Common myeloid progenitor, CD34-positive (primary cell): ENCODE data around the gene FGF21.
A peak's percentile ranks its signal among the peaks of the same experiment; 100 is the strongest.

Source experiments
- CTCF ChIA-PET: fragments of 350-600 bp; sonication (Branson Sonifier 250); formaldehyde crosslinking; loops from one replicate; lab custom pipeline; 2021; ENCODE audit warnings: antibody characterized with exemption; lab: Charles Lee
- POLR2A ChIA-PET: fragments of 350-600 bp; sonication (Branson Sonifier 250); formaldehyde crosslinking; loops from one replicate; lab custom pipeline; 2021; ENCODE audit warnings: antibody characterized with exemption; lab: Charles Lee
- DNase-seq, 3 donors: peaks; one replicate each; pipeline versions ENCODE4 v3.0.0 to v3.0.0-alpha.2; 2013
- H3K27ac ChIP-seq, 2 experiments: 1 replicate in 1 of 2; 2 replicates in 1 of 2; pipeline ENCODE4 v1.7.0; 2013; ENCODE audit warnings: inconsistent platforms in 2 of 2, low read length in 2 of 2, mild to moderate bottlenecking in 2 of 2, low read depth in 1 of 2, moderate library complexity in 1 of 2; ENCODE audit not compliant: severe bottlenecking in 2 of 2, insufficient read depth in 1 of 2, poor library complexity in 1 of 2
- H3K27me3 ChIP-seq, 5 experiments: replicated peaks in 2 of 5; 1 replicate in 3 of 5; 2 replicates in 2 of 5; pipeline versions ENCODE4 v1.6.1 to v1.7.0; 2013; ENCODE audit warnings: low read length in 4 of 5, mild to moderate bottlenecking in 2 of 5, moderate library complexity in 2 of 5, inconsistent platforms in 1 of 5; ENCODE audit not compliant: insufficient read depth in 5 of 5, control insufficient read depth in 4 of 5
- H3K36me3 ChIP-seq, 4 experiments: 1 replicate in 2 of 4; 2 replicates in 2 of 4; pipeline versions ENCODE4 v1.6.1 to v1.7.0; 2013; ENCODE audit warnings: low read length in 3 of 4, control low read depth in 1 of 4, mild to moderate bottlenecking in 1 of 4; ENCODE audit not compliant: control insufficient read depth in 4 of 4, insufficient read depth in 4 of 4
- H3K4me1 ChIP-seq, 4 experiments: 1 replicate in 3 of 4; 2 replicates in 1 of 4; pipeline versions ENCODE4 v1.6.1 to v1.7.1; 2013; ENCODE audit warnings: low read length in 3 of 4, mild to moderate bottlenecking in 3 of 4, control low read depth in 1 of 4, inconsistent platforms in 1 of 4, moderate library complexity in 1 of 4; ENCODE audit not compliant: control insufficient read depth in 4 of 4, insufficient read depth in 4 of 4; ENCODE audit errors: control extremely low read depth in 1 of 4
- H3K4me3 ChIP-seq, 7 experiments: 1 replicate in 4 of 7; 2 replicates in 3 of 7; pipeline versions ENCODE4 v1.5.1 to v1.7.0; 2013; ENCODE audit warnings: mild to moderate bottlenecking in 7 of 7, low read length in 6 of 7, moderate library complexity in 6 of 7, inconsistent platforms in 2 of 7, low read depth in 2 of 7, control low read depth in 1 of 7; ENCODE audit not compliant: insufficient read depth in 4 of 7, control insufficient read depth in 1 of 7; ENCODE audit errors: extremely low read depth in 1 of 7
- H3K9me3 ChIP-seq, 5 experiments: 1 replicate in 4 of 5; 2 replicates in 1 of 5; pipeline versions ENCODE4 v1.6.1 to v1.7.1; 2013; ENCODE audit warnings: low read length in 4 of 5, mild to moderate bottlenecking in 2 of 5, inconsistent platforms in 1 of 5, low read depth in 1 of 5, moderate library complexity in 1 of 5; ENCODE audit not compliant: control insufficient read depth in 4 of 5, insufficient read depth in 2 of 5; ENCODE audit errors: control extremely low read depth in 1 of 5
- WGBS: methylation state at CpG from one replicate; pipeline ENCODE4 v1.1.5; 2013; ENCODE audit not compliant: insufficient coverage; 5-methylcytosine and 5-hydroxymethylcytosine counted together

Gene FGF21

GRCh38 chr19:48740164-48740972, 15.0 kb upstream of the FGF21 start, which contains the start of gene RASIP1:
RASIP1 (minus strand) TSS chr19:48740610; CDS start chr19:48740282, 328 bp downstream.
- peak within 1 kb of the TSS in 4 of 7 experiments; percentile 56 to 72 (median 65) for H3K4me3 ChIP-seq
- POLR2A ChIA-PET, result interaction anchor here (0.7 to 1.8 kb wide), 2 partner anchors 16 to 20 kb away, joined by 3 to 6 read pairs; no protein-coding TSS in a partner anchor
- peaks cover 0 to 20% (median 14%) of the 10 kb centered on the region in 5 experiments for H3K27me3 ChIP-seq
- H3K9me3 ChIP-seq, result no peaks in the 10 kb centered on the region
- DNase-seq, result no peak
- 18% methylated on average over 25 of the region's 27 CpGs for WGBS
- no peaks in the 10 kb centered on the region for H3K36me3 ChIP-seq
- H3K4me1 ChIP-seq, result peaks cover 0 to 34% (median 31%) of the 10 kb centered on the region in 4 experiments
- CTCF ChIA-PET, result interaction anchor here (1.4 to 3.5 kb wide), 5 partner anchors 15 to 66 kb away, joined by 4 to 16 read pairs (median 4); no protein-coding TSS in a partner anchor
- H3K27ac ChIP-seq, result no peak within 1 kb of the TSS

- H3K27ac ChIP-seq, result peak overlapping the region in 1 of 2 experiments; percentile 63
- CTCF ChIA-PET, result no interaction called here
- no peaks in the 10 kb centered on the region for H3K36me3 ChIP-seq
- no peak for DNase-seq
- no peaks in the 10 kb centered on the region for H3K9me3 ChIP-seq
- peaks cover 0 to 40% (median 33%) of the 10 kb centered on the region in 4 experiments for H3K4me1 ChIP-seq
- WGBS, result 48% methylated on average over 29 of the region's 35 CpGs
- POLR2A ChIA-PET, result interaction anchor here (0.7 kb wide), 1 partner anchor 21 kb away, joined by 3 read pairs; no protein-coding TSS in a partner anchor
- peaks cover 0 to 20% (median 19%) of the 10 kb centered on the region in 5 experiments for H3K27me3 ChIP-seq
- H3K4me3 ChIP-seq, result peak overlapping the region in 2 of 7 experiments; percentile 5 to 19
Observed at GRCh38 chr19:48741129-48741999, 14.0 kb upstream of the FGF21 start.

- DNase-seq, result no peak
- Histone ChIP-seq H3K27ac (peak overlapping the region in 1 of 2 experiments; percentile 63), H3K4me3 (no peak overlapping the region), H3K9me3 (no peaks in the 10 kb centered on the region), H3K4me1 (peaks cover 0 to 47% (median 35%) of the 10 kb centered on the region in 4 experiments), H3K27me3 (peaks cover 0 to 20% (median 19%) of the 10 kb centered on the region in 5 experiments), H3K36me3 (no peaks in the 10 kb centered on the region)
- ChIA-PET POLR2A (no interaction called here), CTCF (no interaction called here)
- WGBS, result 99% methylated on average over 9 of the region's 11 CpGs
Observed at GRCh38 chr19:48742096-48742495, 13.2 kb upstream of the FGF21 start.

- CTCF ChIA-PET, result interaction anchor here (1.4 kb wide), 1 partner anchor 97 kb away, joined by 3 read pairs; no protein-coding TSS in a partner anchor
- POLR2A ChIA-PET, result interaction anchor here (0.6 kb wide), 1 partner anchor 40 kb away, joined by 3 read pairs; no protein-coding TSS in a partner anchor
Observed at GRCh38 chr19:48745208-48745995, 9.9 kb upstream of the FGF21 start.

GRCh38 chr19:48746110-48746509, 9.2 kb upstream of the FGF21 start:
- POLR2A ChIA-PET, result no interaction called here
- H3K4me3 ChIP-seq, result peak overlapping the region in 2 of 7 experiments; percentile 77 to 82
- peaks cover 0 to 11% (median 0%) of the 10 kb centered on the region in 5 experiments for H3K27me3 ChIP-seq
- H3K36me3 ChIP-seq, result peaks cover 0 to 6% (median 2%) of the 10 kb centered on the region in 4 experiments
- H3K27ac ChIP-seq, result no peak overlapping the region
- peaks cover 0 to 22% (median 14%) of the 10 kb centered on the region in 4 experiments for H3K4me1 ChIP-seq
- 91% methylated on average over 5 of the region's 8 CpGs for WGBS
- H3K9me3 ChIP-seq, result no peaks in the 10 kb centered on the region
- CTCF ChIA-PET, result interaction anchor here (1.4 kb wide), 1 partner anchor 14 kb away, joined by 3 read pairs; no protein-coding TSS in a partner anchor
- no peak for DNase-seq

More at GRCh38 chr19:48745208-48745995, 9.9 kb upstream of the FGF21 start:
- WGBS, result 38% methylated on average over 32 of the region's 33 CpGs
- no peaks in the 10 kb centered on the region for H3K9me3 ChIP-seq
- DNase-seq, result peak; percentile 56 to 76 (median 73)
- no peak overlapping the region for H3K27ac ChIP-seq
- peaks cover 0 to 6% (median 2%) of the 10 kb centered on the region in 4 experiments for H3K36me3 ChIP-seq
- peaks cover 0 to 29% (median 18%) of the 10 kb centered on the region in 4 experiments for H3K4me1 ChIP-seq
- H3K27me3 ChIP-seq, result peaks cover 0 to 16% (median 6%) of the 10 kb centered on the region in 5 experiments
- H3K4me3 ChIP-seq, result peak overlapping the region in 4 of 7 experiments; percentile 20 to 50 (median 31)
